ENCODE data around the gene NR4A1. TPM values are rescaled to one million over a fixed set of nuclear protein-coding genes. Genes with fewer than 3 reads are reported as not detected.
A peak's percentile ranks its signal among the peaks of the same experiment; 100 is the strongest.

Gene NR4A1
- total RNA-seq, 2 experiments from 2014 or later: 67.0 to 79.2 TPM

- H3K4me1 ChIP-seq (ENCODE audit: insufficient read depth, low read length): peaks cover 21% of the 10 kb centered on the region
- no peak for DNase-seq
- H3K36me3 Mint-ChIP-seq (ENCODE audit: low read depth): peaks cover 20% of the 10 kb centered on the region
- H3K9me3 ChIP-seq (ENCODE audit: control insufficient read depth in 1 of 2, insufficient read depth in 1 of 2, low read length in 2 of 2): no peaks in the 10 kb centered on the region
- no peak overlapping the region for H3K4me3 ChIP-seq (ENCODE audit: low read length)
- no peak overlapping the region for H3K4me3 Mint-ChIP-seq
- intact Hi-C loops (cut with DNase I, micrococcal nuclease): no loop called here
- no peaks in the 10 kb centered on the region for H3K27me3 ChIP-seq (ENCODE audit: control insufficient read depth in 1 of 2, insufficient read depth in 2 of 2, low read length in 2 of 2)
- no peak for ATAC-seq (ENCODE audit: poor library complexity)
- TF ChIP-seq, protein P1, sequence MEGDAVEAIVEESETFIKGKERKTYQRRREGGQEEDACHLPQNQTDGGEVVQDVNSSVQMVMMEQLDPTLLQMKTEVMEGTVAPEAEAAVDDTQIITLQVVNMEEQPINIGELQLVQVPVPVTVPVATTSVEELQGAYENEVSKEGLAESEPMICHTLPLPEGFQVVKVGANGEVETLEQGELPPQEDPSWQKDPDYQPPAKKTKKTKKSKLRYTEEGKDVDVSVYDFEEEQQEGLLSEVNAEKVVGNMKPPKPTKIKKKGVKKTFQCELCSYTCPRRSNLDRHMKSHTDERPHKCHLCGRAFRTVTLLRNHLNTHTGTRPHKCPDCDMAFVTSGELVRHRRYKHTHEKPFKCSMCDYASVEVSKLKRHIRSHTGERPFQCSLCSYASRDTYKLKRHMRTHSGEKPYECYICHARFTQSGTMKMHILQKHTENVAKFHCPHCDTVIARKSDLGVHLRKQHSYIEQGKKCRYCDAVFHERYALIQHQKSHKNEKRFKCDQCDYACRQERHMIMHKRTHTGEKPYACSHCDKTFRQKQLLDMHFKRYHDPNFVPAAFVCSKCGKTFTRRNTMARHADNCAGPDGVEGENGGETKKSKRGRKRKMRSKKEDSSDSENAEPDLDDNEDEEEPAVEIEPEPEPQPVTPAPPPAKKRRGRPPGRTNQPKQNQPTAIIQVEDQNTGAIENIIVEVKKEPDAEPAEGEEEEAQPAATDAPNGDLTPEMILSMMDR (IDR thresholded peaks at IDR 0.05): no peak
- ChIA-PET CTCF (interaction anchor here (7.4 kb wide), 1 partner anchor 42 kb away, joined by 149 read pairs; no protein-coding TSS in a partner anchor), POLR2A (no interaction called here)
- peaks cover 24% of the 10 kb centered on the region for H3K4me1 Mint-ChIP-seq (ENCODE audit: low read depth)
- no peaks in the 10 kb centered on the region for H3K36me3 ChIP-seq (ENCODE audit: insufficient read depth, low read length)
- no peaks in the 10 kb centered on the region for H3K27me3 Mint-ChIP-seq
- H3K27ac ChIP-seq (ENCODE audit: low read depth in 1 of 2, low read length in 2 of 2): no peak overlapping the region
- H3K9me3 Mint-ChIP-seq: no peaks in the 10 kb centered on the region
- H3K27ac Mint-ChIP-seq: no peak overlapping the region
Observed at GRCh38 chr12:52066346-52067080, 15.3 kb downstream of the NR4A1 start.

GRCh38 chr12:52067081-52067374 is 15.8 kb downstream of the NR4A1 start:
- ATAC-seq (ENCODE audit: poor library complexity) (no peak), DNase-seq (no peak)
- H3K36me3 ChIP-seq (ENCODE audit: insufficient read depth, low read length): peaks cover 3% of the 10 kb centered on the region
- Mint-ChIP-seq H3K36me3 (ENCODE audit: low read depth) (peaks cover 23% of the 10 kb centered on the region), H3K4me1 (ENCODE audit: low read depth) (peaks cover 28% of the 10 kb centered on the region), H3K27ac (no peak overlapping the region), H3K4me3 (no peak overlapping the region), H3K27me3 (no peaks in the 10 kb centered on the region), H3K9me3 (no peaks in the 10 kb centered on the region)
- ChIA-PET POLR2A (no interaction called here), CTCF (interaction anchor here (7.4 kb wide), 1 partner anchor 42 kb away, joined by 149 read pairs; no protein-coding TSS in a partner anchor)
- H3K9me3 ChIP-seq (ENCODE audit: control insufficient read depth in 1 of 2, insufficient read depth in 1 of 2, low read length in 2 of 2): no peaks in the 10 kb centered on the region
- TF ChIP-seq, protein P1 (IDR thresholded peaks at IDR 0.05): no peak
- H3K4me1 ChIP-seq (ENCODE audit: insufficient read depth, low read length): peaks cover 25% of the 10 kb centered on the region
- intact Hi-C loops (cut with DNase I, micrococcal nuclease): no loop called here
- no peak overlapping the region for H3K27ac ChIP-seq (ENCODE audit: low read depth in 1 of 2, low read length in 2 of 2)
- H3K4me3 ChIP-seq (ENCODE audit: low read length): no peak overlapping the region
- no peaks in the 10 kb centered on the region for H3K27me3 ChIP-seq (ENCODE audit: control insufficient read depth in 1 of 2, insufficient read depth in 2 of 2, low read length in 2 of 2)

DNA sequence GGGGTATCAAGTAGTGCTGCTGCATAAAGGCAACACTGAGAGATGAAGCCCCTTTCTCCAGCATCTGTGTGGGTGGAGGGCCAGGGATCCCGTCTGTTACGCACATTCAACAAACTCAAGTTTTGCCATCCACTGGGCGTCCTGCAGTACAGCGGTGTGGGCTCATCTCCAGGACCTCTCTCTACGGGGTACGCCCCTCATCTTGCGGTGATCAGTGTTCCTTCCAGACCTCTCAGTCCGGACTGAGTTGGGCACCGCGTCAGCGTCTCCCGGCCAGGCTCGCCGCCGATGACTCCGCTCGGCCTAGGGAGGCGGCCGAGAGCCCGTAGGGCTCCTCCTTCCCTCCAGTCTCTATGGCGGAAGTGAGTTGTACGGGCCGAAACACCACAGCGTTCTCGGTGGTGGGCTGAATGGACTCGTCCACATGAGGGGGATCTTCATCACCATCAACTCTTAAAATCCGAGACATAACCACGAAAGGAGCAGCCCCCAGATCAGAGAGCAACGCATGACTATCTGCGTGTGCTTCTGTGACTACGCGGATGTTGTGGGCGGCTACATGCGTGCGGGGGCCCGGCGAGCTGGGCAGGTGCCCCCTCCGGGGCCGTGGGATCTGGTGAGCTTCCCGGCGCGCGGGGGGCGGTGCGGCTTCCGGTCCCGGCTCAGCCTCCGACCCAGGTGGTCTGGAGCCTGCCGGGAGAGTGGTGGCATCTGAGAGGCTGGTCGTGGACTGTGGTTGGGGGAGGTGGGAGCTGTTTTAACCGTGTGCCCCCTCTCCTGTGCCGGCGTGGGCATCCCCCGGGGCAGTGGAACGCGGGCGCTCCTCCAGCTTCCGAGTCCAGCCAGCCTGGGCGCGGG is 18.3 kb downstream of the NR4A1 start, which contains the start of gene ATG101:
Gene ATG101, plus strand, starts transcription at position 652 of the 858 bp plus-strand sequence. CDS start 3,673 bp downstream, outside the sequence.
- H3K4me3 Mint-ChIP-seq: peak within 1 kb of the TSS; percentile 93
- TF ChIP-seq, protein P1 (IDR thresholded peaks at IDR 0.05): peak; percentile 76
- no peaks in the 10 kb centered on the region for H3K27me3 Mint-ChIP-seq
- peaks cover 41% of the 10 kb centered on the region for H3K4me1 ChIP-seq (ENCODE audit: insufficient read depth, low read length)
- DNase-seq (peak; percentile 75 to 96 (median 82)), ATAC-seq (ENCODE audit: poor library complexity) (peak; percentile 90)
- peak within 1 kb of the TSS; percentile 98 for H3K4me3 ChIP-seq (ENCODE audit: low read length)
- peaks cover 49% of the 10 kb centered on the region for H3K4me1 Mint-ChIP-seq (ENCODE audit: low read depth)
- intact Hi-C loops (cut with DNase I, micrococcal nuclease): loop anchor here (1.0 to 10.0 kb wide), 6 partner anchors 14 to 245 kb away; partner anchors contain the start of gene NR4A1 (in 2 of the 2)
- H3K9me3 ChIP-seq (ENCODE audit: control insufficient read depth in 1 of 2, insufficient read depth in 1 of 2, low read length in 2 of 2): no peaks in the 10 kb centered on the region
- H3K27ac Mint-ChIP-seq: peak within 1 kb of the TSS; percentile 93
- peak within 1 kb of the TSS; percentile 78 to 94 for H3K27ac ChIP-seq (ENCODE audit: low read depth in 1 of 2, low read length in 2 of 2)
- ChIA-PET CTCF (interaction anchor here (0.6 to 7.4 kb wide), 12 partner anchors 10 to 974 kb away, joined by 3 to 149 read pairs (median 4); partner anchors contain the start of gene NR4A1), POLR2A (interaction anchor here (0.8 to 3.2 kb wide), 16 partner anchors 9 to 1431 kb away, joined by 3 to 51 read pairs (median 6); partner anchors contain the start of genes EIF4B, NR4A1, TAMALIN and TARBP2)
- H3K36me3 ChIP-seq (ENCODE audit: insufficient read depth, low read length): peaks cover 23% of the 10 kb centered on the region
- H3K27me3 ChIP-seq (ENCODE audit: control insufficient read depth in 1 of 2, insufficient read depth in 2 of 2, low read length in 2 of 2): no peaks in the 10 kb centered on the region
- peaks cover 48% of the 10 kb centered on the region for H3K36me3 Mint-ChIP-seq (ENCODE audit: low read depth)
- no peaks in the 10 kb centered on the region for H3K9me3 Mint-ChIP-seq

All from CD4-positive, alpha-beta T cell (primary cell).